Fibroblast of villous mesenchyme (primary cell): ENCODE measurements around the gene NMT1. TPM values are rescaled to one million over a fixed set of nuclear protein-coding genes. Genes with fewer than 3 reads are reported as not detected.

Experiments used
- DNase-seq: peaks from one replicate; pipeline ENCODE4 v3.0.0-alpha.2; 2010; ENCODE audit warnings: low read depth
- H3K4me3 ChIP-seq: 2 replicates; pipeline ENCODE4 v1.5.1; 2011; ENCODE audit warnings: low read depth, mild to moderate bottlenecking, low read length
- total RNA-seq: library from RNA; depleted of rRNA; stranded (reverse); fragments of >200 nt; gene quantifications from 2 replicates; pipeline ENCODE4 v1.2.3, GENCODE V29; 2012
- TF ChIP-seq, protein P1 (sequence below): IDR thresholded peaks from 2 replicates; pipeline ENCODE4 v1.5.1; 2012; ENCODE audit warnings: low read depth, mild to moderate bottlenecking, low read length; ENCODE audit not compliant: insufficient read depth

Gene NMT1
- total RNA-seq, 1 donor = 78.2 TPM

DNA sequence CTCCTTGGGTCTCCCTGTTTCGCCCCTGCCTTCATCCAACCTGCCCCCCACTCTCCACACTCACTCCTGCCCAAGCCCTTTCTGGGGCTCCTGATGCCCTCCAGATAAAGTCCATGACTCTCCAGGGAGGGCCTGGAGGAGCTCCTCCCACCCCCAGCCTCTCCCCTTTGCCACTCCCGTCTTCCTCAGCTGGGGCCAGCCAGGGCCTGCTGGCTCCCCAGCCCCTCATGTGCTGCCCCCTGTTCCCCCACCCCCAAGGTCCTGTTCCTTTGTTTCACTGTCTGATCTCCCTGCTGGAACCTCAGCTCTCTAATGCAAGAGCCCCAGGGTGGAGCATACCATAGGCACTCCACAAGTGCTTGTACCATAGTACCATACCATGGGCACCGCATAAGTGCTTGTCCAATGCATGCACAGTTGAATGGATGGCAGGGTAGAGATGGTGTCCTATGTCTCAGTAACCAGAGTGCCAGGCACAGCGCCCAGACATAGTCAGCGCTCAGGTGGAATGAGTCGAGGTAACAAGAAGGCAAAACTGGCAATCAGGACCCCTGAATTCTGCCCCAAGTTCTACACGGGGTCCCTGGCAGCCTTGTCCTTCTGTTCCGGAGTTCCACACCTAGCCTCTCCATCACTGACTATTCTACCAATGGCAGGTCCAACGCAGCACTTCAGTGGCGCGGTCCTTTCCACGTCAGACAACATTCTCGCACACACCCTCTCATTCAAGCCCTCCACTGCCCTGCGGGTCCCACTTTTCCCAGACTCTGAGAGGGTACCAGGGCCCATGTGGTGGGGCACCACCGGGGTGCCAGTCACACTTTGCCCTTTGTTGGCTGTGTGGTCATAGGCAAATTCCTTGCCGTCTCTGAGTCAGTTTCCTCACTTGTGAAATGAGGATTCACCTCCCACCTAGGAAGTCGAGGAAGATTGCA is 69.8 kb downstream of the NMT1 start:
- H3K4me3 ChIP-seq = peak overlapping the region; percentile 93
- no peak for DNase-seq
- TF ChIP-seq, protein P1, sequence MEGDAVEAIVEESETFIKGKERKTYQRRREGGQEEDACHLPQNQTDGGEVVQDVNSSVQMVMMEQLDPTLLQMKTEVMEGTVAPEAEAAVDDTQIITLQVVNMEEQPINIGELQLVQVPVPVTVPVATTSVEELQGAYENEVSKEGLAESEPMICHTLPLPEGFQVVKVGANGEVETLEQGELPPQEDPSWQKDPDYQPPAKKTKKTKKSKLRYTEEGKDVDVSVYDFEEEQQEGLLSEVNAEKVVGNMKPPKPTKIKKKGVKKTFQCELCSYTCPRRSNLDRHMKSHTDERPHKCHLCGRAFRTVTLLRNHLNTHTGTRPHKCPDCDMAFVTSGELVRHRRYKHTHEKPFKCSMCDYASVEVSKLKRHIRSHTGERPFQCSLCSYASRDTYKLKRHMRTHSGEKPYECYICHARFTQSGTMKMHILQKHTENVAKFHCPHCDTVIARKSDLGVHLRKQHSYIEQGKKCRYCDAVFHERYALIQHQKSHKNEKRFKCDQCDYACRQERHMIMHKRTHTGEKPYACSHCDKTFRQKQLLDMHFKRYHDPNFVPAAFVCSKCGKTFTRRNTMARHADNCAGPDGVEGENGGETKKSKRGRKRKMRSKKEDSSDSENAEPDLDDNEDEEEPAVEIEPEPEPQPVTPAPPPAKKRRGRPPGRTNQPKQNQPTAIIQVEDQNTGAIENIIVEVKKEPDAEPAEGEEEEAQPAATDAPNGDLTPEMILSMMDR = no peak

- TF ChIP-seq, protein P1 = peak; percentile 87
- peak overlapping the region; percentile 93 for H3K4me3 ChIP-seq
- DNase-seq = peak; percentile 44
Measured at GRCh38 chr17:45131616-45132319, 70.7 kb downstream of the NMT1 start.

DNA sequence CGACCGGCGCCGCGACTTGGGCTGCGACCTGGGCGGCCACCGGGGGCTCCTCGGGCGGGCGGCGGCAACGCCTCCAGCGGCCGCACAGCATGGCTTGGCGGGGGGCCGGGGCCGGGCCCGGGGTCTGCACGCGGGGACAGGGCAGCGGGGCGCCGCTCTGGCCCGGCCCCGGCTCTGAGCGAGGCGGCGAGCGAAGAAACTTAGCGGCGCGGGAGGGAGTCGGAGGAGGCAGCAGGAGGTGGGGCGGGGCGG is 71.1 kb downstream of the NMT1 start, which contains the start of gene PLCD3:
TSS of gene PLCD3 (minus strand) at position 196 of the 252 bp plus-strand sequence. CDS start at position 91, 105 bp downstream.
- peak within 1 kb of the TSS; percentile 93 for H3K4me3 ChIP-seq
- no peak for DNase-seq
- TF ChIP-seq, protein P1 = no peak

DNA sequence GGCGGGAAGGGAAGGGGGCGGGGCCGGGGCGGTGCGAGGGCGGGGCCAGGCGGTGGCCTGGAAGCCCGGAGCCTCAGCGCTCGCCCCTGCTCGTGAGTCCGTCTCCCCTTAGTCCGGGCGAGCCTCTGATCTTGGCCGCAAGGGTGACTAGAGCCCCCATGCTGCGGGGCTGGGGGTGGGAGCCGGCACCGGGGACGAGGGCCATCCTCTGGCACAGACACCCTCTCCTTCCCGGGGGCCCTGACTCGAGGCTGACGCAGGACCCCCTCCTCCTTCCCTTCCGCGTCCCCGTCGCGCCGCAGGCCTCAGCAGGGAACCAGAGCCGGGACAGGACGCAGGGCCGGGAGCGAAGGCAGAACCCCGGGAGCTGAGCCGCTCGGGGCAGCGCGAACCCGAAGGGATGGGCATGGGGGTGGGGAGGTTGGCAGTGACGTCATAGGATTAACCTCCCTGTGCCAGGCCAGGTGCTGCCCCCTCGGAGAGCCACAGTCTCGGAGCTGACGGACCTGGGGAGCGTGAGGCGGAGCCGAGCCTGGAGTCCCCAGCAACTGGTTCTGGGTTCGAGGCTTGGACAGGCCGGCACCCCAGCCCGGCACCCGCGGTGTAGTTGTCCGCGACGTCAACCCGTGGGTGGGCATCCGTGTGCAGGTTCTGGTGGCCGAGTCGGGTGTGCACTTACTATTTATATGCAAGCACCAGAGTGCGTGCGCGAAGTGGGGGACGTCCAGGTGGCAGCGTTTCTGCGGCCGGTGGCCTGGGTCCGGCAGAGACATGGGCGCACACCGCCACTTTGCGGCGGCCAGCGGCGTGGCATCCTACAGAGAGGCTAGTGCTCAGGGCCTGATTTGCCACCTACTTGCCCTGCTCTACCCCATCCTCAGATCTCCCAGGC is 71.7 kb downstream of the NMT1 start:
- TF ChIP-seq, protein P1 = peak; percentile 73
- DNase-seq = peak; percentile 82
- peak overlapping the region; percentile 93 for H3K4me3 ChIP-seq

GRCh38 chr17:45135192-45135977 is 74.3 kb downstream of the NMT1 start, which contains the start of gene ACBD4:
ACBD4 (plus strand) TSS chr17:45135687; CDS start chr17:45136145, 458 bp downstream.
- H3K4me3 ChIP-seq = peak within 1 kb of the TSS; percentile 69
- peak; percentile 98 for DNase-seq
- TF ChIP-seq, protein P1 = peak; percentile 100
